NOMO-1 treated with dmso at 0.1 percent for 144 hours (cell line): ENCODE results near the gene FLT4.

Source experiments
- DNase-seq: peaks from one replicate; lab custom pipeline; 2025; ENCODE audit not compliant: unreplicated experiment; lab: John Stamatoyannopoulos, UW

FLT4 gene

GRCh38 chr5:180627386-180628120 lies 21.8 kb downstream of the FLT4 start:
- DNase-seq = no peak

GRCh38 chr5:180626661-180627385 lies 22.6 kb downstream of the FLT4 start:
- DNase-seq = no peak

- DNase-seq = no peak
These were observed 23.4 kb downstream of the FLT4 start for GRCh38 chr5:180625791-180626660.

GRCh38 chr5:180625125-180625790 lies 24.1 kb downstream of the FLT4 start:
- DNase-seq = no peak

- DNase-seq = no peak
These were observed 24.8 kb downstream of the FLT4 start for GRCh38 chr5:180624587-180624986.

GRCh38 chr5:180623844-180624243 lies 25.6 kb downstream of the FLT4 start:
- no peak for DNase-seq

GRCh38 chr5:180623411-180623834 lies 26.0 kb downstream of the FLT4 start:
- no peak for DNase-seq

GRCh38 chr5:180622910-180623309 lies 26.5 kb downstream of the FLT4 start:
- DNase-seq = no peak

- DNase-seq = no peak
These were observed 28.1 kb downstream of the FLT4 start for GRCh38 chr5:180621311-180621710.

- DNase-seq = no peak
These were observed 29.4 kb downstream of the FLT4 start for GRCh38 chr5:180620014-180620413.

GRCh38 chr5:180619563-180619915 lies 29.9 kb downstream of the FLT4 start:
- no peak for DNase-seq

GRCh38 chr5:180618829-180619562 lies 30.4 kb downstream of the FLT4 start:
- no peak for DNase-seq

- no peak for DNase-seq
These were observed 30.9 kb downstream of the FLT4 start for GRCh38 chr5:180618487-180618828.

GRCh38 chr5:180613814-180614188 lies 35.6 kb downstream of the FLT4 start:
- DNase-seq = no peak

GRCh38 chr5:180613188-180613813 lies 36.1 kb downstream of the FLT4 start:
- DNase-seq = no peak

GRCh38 chr5:180612683-180613082 lies 36.7 kb downstream of the FLT4 start:
- no peak for DNase-seq

GRCh38 chr5:180611140-180611850 lies 38.1 kb downstream of the FLT4 start:
- DNase-seq = no peak

- DNase-seq = no peak
These were observed 39.4 kb downstream of the FLT4 start for GRCh38 chr5:180609817-180610550.

GRCh38 chr5:180609386-180609785 lies 40.0 kb downstream of the FLT4 start:
- no peak for DNase-seq
